Caki2 (cell line): ENCODE data around the gene RAPGEF2. TPM values are rescaled to one million over a fixed set of nuclear protein-coding genes. Genes with fewer than 3 reads are reported as not detected.
A peak's percentile ranks its signal among the peaks of the same experiment; 100 is the strongest.

Experiments used
- DNase-seq: peaks from one replicate; pipeline ENCODE4 v3.0.0-alpha.2; 2015; ENCODE audit warnings: low read depth
- in situ Hi-C: cut with HindIII; loops from 2 replicates; pipeline ENCODE4 v1.10.0; 2016; ENCODE audit warnings: low sequenced_read_pairs, low pct_unique_long_range_greater_than_20kb, mixed read lengths
- total RNA-seq: library from RNA; depleted of rRNA; stranded (reverse); fragments of >200 nt; shearing (Covaris generic); gene quantifications from 2 replicates; pipeline ENCODE4 v1.2.3, GENCODE V29; 2014; ENCODE audit warnings: low replicate concordance

RAPGEF2 gene
- total RNA-seq, 1 experiment from 2014 or later, result 4.6 TPM

DNA sequence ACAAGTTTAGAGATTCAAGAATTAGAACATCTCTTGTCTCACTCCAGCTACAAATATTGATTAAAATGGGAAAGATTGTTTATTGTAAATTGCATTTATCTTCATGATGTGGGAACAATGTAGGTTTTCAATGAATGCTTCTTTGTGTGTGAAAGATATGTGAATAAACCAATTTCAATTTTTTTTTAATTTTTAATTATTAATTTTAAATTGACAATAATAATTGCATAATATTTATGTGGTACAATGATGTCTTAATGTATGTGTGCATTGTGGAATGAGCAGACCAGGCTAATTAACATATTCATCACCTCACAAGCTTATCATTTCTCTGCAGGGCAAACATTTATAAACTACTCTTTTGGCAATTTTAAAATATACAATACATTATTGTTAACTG, 281.1 kb downstream of the RAPGEF2 start:
- in situ Hi-C loops, result no loop called here
- no peak for DNase-seq

DNA sequence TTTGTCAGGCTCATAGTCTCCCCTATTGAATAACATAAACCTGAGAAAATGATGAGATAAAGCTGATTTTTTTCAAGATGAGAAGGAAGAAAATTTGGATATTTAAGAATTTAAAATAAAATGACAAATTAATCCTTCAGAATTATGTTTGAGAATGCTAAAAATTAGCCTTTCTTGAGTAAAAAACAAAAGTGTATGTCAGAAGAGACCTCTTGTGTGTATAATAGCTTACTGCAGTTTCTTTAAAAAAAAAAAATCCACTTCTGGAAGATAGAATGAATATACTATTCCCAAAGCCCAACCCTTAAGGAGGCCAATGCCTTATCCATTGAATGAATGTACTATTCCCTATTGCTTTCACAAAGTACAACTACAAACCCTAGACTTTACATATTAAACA, 281.8 kb downstream of the RAPGEF2 start:
- in situ Hi-C loops, result no loop called here
- DNase-seq, result no peak

GRCh38 chr4:159386620-159387019, 283.7 kb downstream of the RAPGEF2 start:
- DNase-seq, result no peak
- in situ Hi-C loops, result no loop called here

- in situ Hi-C loops, result no loop called here
- DNase-seq, result no peak
Observed at GRCh38 chr4:159389756-159390155, 286.9 kb downstream of the RAPGEF2 start.

DNA sequence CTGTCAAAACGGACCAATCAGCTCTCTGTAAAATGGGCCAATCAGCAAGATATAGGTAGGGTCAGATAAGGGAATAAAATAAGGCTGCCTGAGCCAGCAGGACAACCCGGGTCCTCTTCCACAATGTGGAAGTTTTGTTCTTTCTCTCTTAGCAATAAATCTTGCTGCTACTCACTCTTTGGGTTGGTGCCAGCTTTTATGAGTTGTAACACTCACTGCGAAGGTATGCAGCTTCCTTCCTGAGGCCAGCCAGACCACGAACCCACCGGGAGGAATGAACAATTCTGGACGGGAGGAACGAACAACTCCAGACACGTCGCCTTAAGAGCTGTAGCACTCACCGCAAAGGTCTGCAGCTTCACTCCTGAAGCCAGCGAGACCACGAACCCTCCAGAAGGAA, 287.8 kb downstream of the RAPGEF2 start:
- in situ Hi-C loops, result no loop called here
- DNase-seq, result peak; percentile 81

GRCh38 chr4:159395693-159396092, 292.8 kb downstream of the RAPGEF2 start:
- in situ Hi-C loops, result no loop called here
- no peak for DNase-seq

DNA sequence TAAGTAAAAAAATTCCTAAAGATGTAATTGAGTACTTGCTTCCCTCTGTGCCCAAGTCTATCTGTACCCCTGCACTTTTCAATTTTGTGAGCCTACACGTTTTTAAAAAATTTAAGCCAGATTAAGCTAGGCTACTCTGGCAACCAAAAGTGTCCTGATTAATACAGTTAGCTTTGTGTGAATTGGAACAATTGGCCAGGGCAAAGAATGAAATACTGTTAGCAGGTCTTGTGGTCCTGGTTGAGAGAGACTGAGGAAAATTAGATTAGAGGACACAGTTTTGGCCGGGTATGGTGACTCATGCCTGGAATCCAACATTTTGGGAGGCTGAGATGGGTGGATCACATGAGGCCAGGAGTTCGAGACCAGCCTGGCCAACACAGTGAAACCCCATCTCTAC, 293.3 kb downstream of the RAPGEF2 start:
- no peak for DNase-seq
- in situ Hi-C loops, result no loop called here

GRCh38 chr4:159398236-159398638, 295.4 kb downstream of the RAPGEF2 start:
- in situ Hi-C loops, result no loop called here
- no peak for DNase-seq

DNA sequence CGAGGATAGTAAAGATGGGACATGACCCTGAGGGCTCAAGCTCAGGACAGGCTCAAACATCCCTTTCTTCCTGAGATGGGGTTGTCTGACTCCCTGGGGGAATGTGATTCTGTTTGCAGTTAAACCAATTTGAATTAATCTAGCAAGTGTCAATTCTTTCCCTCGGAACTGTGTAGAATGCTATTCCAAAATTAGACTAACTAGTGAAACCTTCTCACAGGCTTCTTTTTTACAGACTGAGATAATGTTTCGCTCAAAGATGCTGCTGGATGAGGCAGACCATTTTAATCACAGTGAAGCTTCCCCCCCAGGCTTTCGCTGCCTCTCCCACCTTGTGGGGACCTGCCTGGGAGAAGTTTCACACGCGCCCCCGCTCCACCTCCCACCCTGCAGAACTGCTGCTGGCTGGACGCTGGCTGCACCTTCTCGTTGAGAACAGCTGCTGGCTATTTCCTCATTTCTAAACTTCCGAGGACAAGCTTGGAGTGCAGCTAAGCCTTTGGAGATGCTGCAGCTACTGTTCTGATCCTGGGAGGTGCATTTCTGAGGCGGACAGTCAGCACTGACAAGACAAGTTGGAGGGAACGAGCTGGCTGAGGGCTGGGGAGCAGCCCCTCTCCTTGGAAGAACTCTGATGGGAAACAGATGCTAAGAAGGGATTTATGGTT, 297.8 kb downstream of the RAPGEF2 start:
- in situ Hi-C loops, result no loop called here

DNA sequence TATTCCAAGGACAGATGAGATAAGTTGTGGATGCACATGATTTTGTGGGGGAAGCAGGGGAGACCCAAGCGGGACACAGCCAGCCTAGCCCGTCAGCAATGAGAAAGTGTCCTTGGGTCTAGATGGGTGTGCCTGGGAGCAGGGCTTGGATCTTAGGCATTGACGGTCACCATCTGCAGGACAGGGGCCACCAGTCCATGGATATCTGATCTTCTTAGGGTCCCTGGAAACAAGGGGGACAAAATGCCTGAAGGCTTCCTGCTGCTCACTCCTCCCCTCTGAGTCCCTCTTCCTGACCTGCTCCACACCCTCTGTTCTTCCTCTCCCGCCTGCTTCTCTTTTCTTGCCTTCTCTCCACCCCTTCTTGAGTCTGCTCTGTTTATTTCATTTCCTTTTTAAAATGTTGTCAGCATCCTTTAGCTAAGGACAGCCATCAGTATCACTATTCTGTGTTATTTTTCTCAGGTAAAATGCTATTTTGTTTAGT, 298.4 kb downstream of the RAPGEF2 start:
- in situ Hi-C loops, result no loop called here
- DNase-seq, result no peak

More for the DNA sequence above, 297.8 kb downstream of the RAPGEF2 start:
- DNase-seq, result no peak

- DNase-seq, result peak; percentile 19
- in situ Hi-C loops, result no loop called here
Observed at GRCh38 chr4:159401791-159402380, 299.0 kb downstream of the RAPGEF2 start.
